ENCODE results near the gene C7orf33. TPM values are rescaled to one million over a fixed set of nuclear protein-coding genes. Genes with fewer than 3 reads are reported as not detected.
"Not testable (repeated sequence)": the region's sequence is repeated elsewhere in the genome, so short reads cannot be mapped to it uniquely, and the experiment has no call there.

The C7orf33 gene
- total RNA-seq, 1 donor from 2014 or later: not detected

- ATAC-seq (no peak), DNase-seq (ENCODE audit: low spot score) (no peak)
Observed at GRCh38 chr7:148579366-148579765, 11.2 kb upstream of the C7orf33 start.

- ATAC-seq (no peak), DNase-seq (ENCODE audit: low spot score) (no peak)
Observed at GRCh38 chr7:148580446-148580845, 10.1 kb upstream of the C7orf33 start.

GRCh38 chr7:148581624-148582023 lies 8.9 kb upstream of the C7orf33 start:
- no peak for ATAC-seq
- DNase-seq (ENCODE audit: low spot score): no peak

GRCh38 chr7:148584154-148584827 lies 6.3 kb upstream of the C7orf33 start:
- DNase-seq (ENCODE audit: low spot score): no peak
- no peak for ATAC-seq

- ATAC-seq (no peak), DNase-seq (ENCODE audit: low spot score) (no peak)
Observed at GRCh38 chr7:148585399-148585798, 5.2 kb upstream of the C7orf33 start.

GRCh38 chr7:148587076-148587475 lies 3.5 kb upstream of the C7orf33 start:
- ATAC-seq (no peak), DNase-seq (ENCODE audit: low spot score) (no peak)

GRCh38 chr7:148588168-148588567 lies 2.4 kb upstream of the C7orf33 start:
- no peak for DNase-seq (ENCODE audit: low spot score)
- ATAC-seq: no peak

- no peak for DNase-seq (ENCODE audit: low spot score)
- ATAC-seq: no peak
Observed at GRCh38 chr7:148588670-148589131, 1.9 kb upstream of the C7orf33 start.

- no peak for ATAC-seq
- DNase-seq (ENCODE audit: low spot score): no peak
Observed at GRCh38 chr7:148589640-148590039, 926 bp upstream of the C7orf33 start.

- DNase-seq (ENCODE audit: low spot score); ATAC-seq: not testable (repeated sequence)
Observed at GRCh38 chr7:148596354-148596753, 5.8 kb downstream of the C7orf33 start.

GRCh38 chr7:148598351-148598750 lies 7.8 kb downstream of the C7orf33 start:
- DNase-seq (ENCODE audit: low spot score) (no peak), ATAC-seq (no peak)

- ATAC-seq (no peak), DNase-seq (ENCODE audit: low spot score) (no peak)
Observed at GRCh38 chr7:148605350-148605749, 14.8 kb downstream of the C7orf33 start.

GRCh38 chr7:148607151-148607661 lies 16.6 kb downstream of the C7orf33 start:
- ATAC-seq (no peak), DNase-seq (ENCODE audit: low spot score) (no peak)

- no peak for ATAC-seq
- DNase-seq (ENCODE audit: low spot score): no peak
Observed at GRCh38 chr7:148609045-148609725, 18.6 kb downstream of the C7orf33 start.

GRCh38 chr7:148611692-148612091 lies 21.1 kb downstream of the C7orf33 start:
- DNase-seq (ENCODE audit: low spot score) (no peak), ATAC-seq (no peak)

GRCh38 chr7:148615085-148615730 lies 24.6 kb downstream of the C7orf33 start:
- peak; percentile 77 for ATAC-seq
- no peak for DNase-seq (ENCODE audit: low spot score)

GRCh38 chr7:148620749-148621359 lies 30.3 kb downstream of the C7orf33 start:
- ATAC-seq: peak; percentile 89

GRCh38 chr7:148621563-148621962 lies 31.0 kb downstream of the C7orf33 start:
- DNase-seq (ENCODE audit: low spot score) (no peak), ATAC-seq (no peak)

More at GRCh38 chr7:148620749-148621359, 30.3 kb downstream of the C7orf33 start:
- peak; percentile 71 for DNase-seq (ENCODE audit: low spot score)

- DNase-seq (ENCODE audit: low spot score): peak; percentile 58
Observed at GRCh38 chr7:148622887-148623585, 32.5 kb downstream of the C7orf33 start.

GRCh38 chr7:148623586-148624282 lies 33.2 kb downstream of the C7orf33 start:
- DNase-seq (ENCODE audit: low spot score) (no peak), ATAC-seq (peak; percentile 43)

More at GRCh38 chr7:148622887-148623585, 32.5 kb downstream of the C7orf33 start:
- ATAC-seq: peak; percentile 73

Measured in left lobe of liver (tissue), 2 donors.